Breast epithelium (tissue), 4 donors: ENCODE measurements around the gene MAP3K5. TPM values are rescaled to one million over a fixed set of nuclear protein-coding genes. Genes with fewer than 3 reads are reported as not detected.

Experiments
- DNase-seq, 2 donors: peaks; one replicate each; pipeline ENCODE4 v3.0.0-alpha.2; 2019; ENCODE audit warnings: low spot score in 2 of 2
- H3K27ac ChIP-seq, 2 donors: fragments of 200-600 bp; sonication (generic) in 1 of 2; one replicate each; pipeline ENCODE4 v1.5.1; 2016 to 2019; ENCODE audit warnings: mild to moderate bottlenecking in 1 of 2
- H3K27me3 ChIP-seq, 2 donors: fragments of 200-600 bp; sonication (generic) in 1 of 2; one replicate each; pipeline versions ENCODE4 v1.5.1 to v1.6.0; 2017 to 2019; ENCODE audit warnings: control low read depth in 1 of 2, mild to moderate bottlenecking in 1 of 2
- H3K36me3 ChIP-seq: fragments of 200-600 bp; one replicate; pipeline ENCODE4 v1.5.1; 2019
- H3K4me1 ChIP-seq, 2 donors: fragments of 200-600 bp; sonication (generic); one replicate each; pipeline ENCODE4 v1.5.1; 2016 to 2019; ENCODE audit warnings: control low read depth in 1 of 2
- H3K4me3 ChIP-seq, 3 donors: fragments of 200-600 bp; sonication (generic); 1 replicate in 2 of 3; 2 replicates in 1 of 3; pipeline ENCODE4 v1.5.1; 2016 to 2019; ENCODE audit warnings: mild to moderate bottlenecking in 3 of 3, moderate library complexity in 2 of 3
- H3K9me3 ChIP-seq, 2 donors: fragments of 200-600 bp; sonication (generic) in 1 of 2; one replicate each; pipeline ENCODE4 v1.5.1; 2016 to 2019; ENCODE audit warnings: control low read depth in 1 of 2
- POLR2A ChIP-seq: fragments of 450-650 bp; IDR thresholded peaks from one replicate; pipeline ENCODE4 v1.6.1; 2016; ENCODE audit warnings: antibody characterized with exemption, mild to moderate bottlenecking, moderate library complexity
- POLR2AphosphoS5 ChIP-seq, 3 donors: sonication (generic); formaldehyde crosslinking; IDR thresholded peaks; one replicate each; pipeline ENCODE4 v1.6.1; 2017; ENCODE audit warnings: antibody characterized with exemption in 3 of 3
- intact Hi-C: fragments of 100-400 bp; cut with DNase I; formaldehyde crosslinking; loops from one replicate; pipeline ENCODE4 v1.15.1; 2023; ENCODE audit warnings: low total_unique reads
- total RNA-seq, 3 donors: library from RNA; depleted of rRNA; stranded (reverse); fragments of >200 nt; gene quantifications; one replicate each; pipeline ENCODE4 v1.1.0, GENCODE V29; 2016
- TF ChIP-seq, protein P1 (sequence below), 3 donors: fragments of 450-650 bp; IDR thresholded peaks; one replicate each; pipeline ENCODE4 v1.5.1; 2016 to 2017; ENCODE audit warnings: antibody characterized with exemption in 3 of 3, mild to moderate bottlenecking in 3 of 3, moderate library complexity in 3 of 3

MAP3K5 gene
- total RNA-seq, 3 donors from 2014 or later: 18.6 to 40.0 (median 33.2) TPM

DNA sequence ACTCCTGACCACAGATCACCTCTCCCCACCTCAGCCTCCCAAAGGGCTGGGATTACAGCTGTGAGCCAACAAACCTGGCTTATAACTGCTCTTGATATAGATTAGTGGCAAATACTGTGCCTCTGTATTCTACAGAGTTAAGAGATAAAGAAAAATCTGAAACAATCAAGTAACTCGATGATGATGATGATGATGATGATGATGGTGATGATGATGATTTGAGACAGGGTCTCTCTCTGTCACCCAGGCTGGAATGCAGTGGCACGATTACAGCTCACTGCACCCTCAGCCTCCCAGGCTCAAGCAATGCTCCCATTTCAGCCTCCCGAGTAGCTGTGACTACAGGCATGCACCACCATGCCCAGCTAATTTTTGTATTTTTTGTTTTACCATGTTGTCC lies 175.8 kb downstream of the MAP3K5 start:
- no peak for TF ChIP-seq POLR2A
- TF ChIP-seq, protein P1, sequence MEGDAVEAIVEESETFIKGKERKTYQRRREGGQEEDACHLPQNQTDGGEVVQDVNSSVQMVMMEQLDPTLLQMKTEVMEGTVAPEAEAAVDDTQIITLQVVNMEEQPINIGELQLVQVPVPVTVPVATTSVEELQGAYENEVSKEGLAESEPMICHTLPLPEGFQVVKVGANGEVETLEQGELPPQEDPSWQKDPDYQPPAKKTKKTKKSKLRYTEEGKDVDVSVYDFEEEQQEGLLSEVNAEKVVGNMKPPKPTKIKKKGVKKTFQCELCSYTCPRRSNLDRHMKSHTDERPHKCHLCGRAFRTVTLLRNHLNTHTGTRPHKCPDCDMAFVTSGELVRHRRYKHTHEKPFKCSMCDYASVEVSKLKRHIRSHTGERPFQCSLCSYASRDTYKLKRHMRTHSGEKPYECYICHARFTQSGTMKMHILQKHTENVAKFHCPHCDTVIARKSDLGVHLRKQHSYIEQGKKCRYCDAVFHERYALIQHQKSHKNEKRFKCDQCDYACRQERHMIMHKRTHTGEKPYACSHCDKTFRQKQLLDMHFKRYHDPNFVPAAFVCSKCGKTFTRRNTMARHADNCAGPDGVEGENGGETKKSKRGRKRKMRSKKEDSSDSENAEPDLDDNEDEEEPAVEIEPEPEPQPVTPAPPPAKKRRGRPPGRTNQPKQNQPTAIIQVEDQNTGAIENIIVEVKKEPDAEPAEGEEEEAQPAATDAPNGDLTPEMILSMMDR (IDR thresholded peaks at IDR 0.05): no peak
- TF ChIP-seq POLR2AphosphoS5 (IDR thresholded peaks at IDR 0.05): no peak
- no peak for DNase-seq
- no peaks in the 10 kb centered on the region for H3K4me1 ChIP-seq
- no peaks in the 10 kb centered on the region for H3K27me3 ChIP-seq
- H3K4me3 ChIP-seq: no peak overlapping the region
- no peak overlapping the region for H3K27ac ChIP-seq
- H3K36me3 ChIP-seq: no peaks in the 10 kb centered on the region
- intact Hi-C loops: no loop called here
- no peaks in the 10 kb centered on the region for H3K9me3 ChIP-seq

DNA sequence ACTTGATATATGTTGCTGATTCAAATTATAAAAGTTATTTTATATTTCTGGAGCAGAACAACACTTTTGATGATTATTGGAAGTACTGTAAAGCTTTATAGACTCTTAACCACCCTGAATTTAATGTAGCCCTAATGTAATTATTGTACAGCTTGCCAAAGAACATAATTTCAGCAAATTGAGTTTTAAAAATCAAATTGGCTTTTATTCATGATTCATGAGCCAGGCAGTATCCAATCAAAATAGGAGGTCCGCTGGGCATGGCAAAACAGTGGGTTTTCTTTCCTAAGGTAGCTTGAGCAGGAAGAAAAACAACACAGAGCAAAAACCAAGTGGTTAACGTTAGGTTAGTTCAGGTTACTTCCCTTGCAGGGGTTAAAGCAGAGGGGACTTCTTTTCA lies 177.3 kb downstream of the MAP3K5 start:
- H3K4me1 ChIP-seq: no peaks in the 10 kb centered on the region
- TF ChIP-seq, protein P1 (IDR thresholded peaks at IDR 0.05): no peak
- TF ChIP-seq POLR2A: no peak
- no peak for TF ChIP-seq POLR2AphosphoS5 (IDR thresholded peaks at IDR 0.05)
- no peaks in the 10 kb centered on the region for H3K36me3 ChIP-seq
- no peaks in the 10 kb centered on the region for H3K27me3 ChIP-seq
- H3K27ac ChIP-seq: no peak overlapping the region
- no peak for DNase-seq
- intact Hi-C loops: no loop called here
- H3K4me3 ChIP-seq: no peak overlapping the region
- H3K9me3 ChIP-seq: no peaks in the 10 kb centered on the region

DNA sequence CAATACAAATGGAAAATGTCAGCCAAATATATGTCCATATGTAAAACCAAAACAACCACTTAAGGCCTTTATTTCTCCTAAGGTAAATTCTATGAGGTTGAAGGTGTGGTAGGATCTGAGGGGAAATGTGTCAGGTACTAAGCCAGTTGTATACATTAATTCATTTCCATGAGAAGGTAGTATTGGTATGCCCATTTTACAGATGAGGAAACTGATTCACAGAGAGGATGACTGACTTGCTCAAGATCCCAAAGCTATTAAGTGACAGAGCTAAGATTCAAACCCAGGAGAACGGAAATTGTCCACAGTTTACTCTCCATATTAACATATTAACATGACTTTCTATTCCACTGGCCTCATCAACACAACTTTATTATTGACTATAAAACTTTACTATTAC lies 177.9 kb downstream of the MAP3K5 start:
- Histone ChIP-seq H3K4me1 (no peaks in the 10 kb centered on the region), H3K9me3 (no peaks in the 10 kb centered on the region), H3K4me3 (no peak overlapping the region), H3K27me3 (no peaks in the 10 kb centered on the region), H3K36me3 (no peaks in the 10 kb centered on the region), H3K27ac (no peak overlapping the region)
- TF ChIP-seq, protein P1 (IDR thresholded peaks at IDR 0.05): no peak
- no peak for TF ChIP-seq POLR2A
- TF ChIP-seq POLR2AphosphoS5 (IDR thresholded peaks at IDR 0.05): no peak
- no peak for DNase-seq
- intact Hi-C loops: no loop called here

DNA sequence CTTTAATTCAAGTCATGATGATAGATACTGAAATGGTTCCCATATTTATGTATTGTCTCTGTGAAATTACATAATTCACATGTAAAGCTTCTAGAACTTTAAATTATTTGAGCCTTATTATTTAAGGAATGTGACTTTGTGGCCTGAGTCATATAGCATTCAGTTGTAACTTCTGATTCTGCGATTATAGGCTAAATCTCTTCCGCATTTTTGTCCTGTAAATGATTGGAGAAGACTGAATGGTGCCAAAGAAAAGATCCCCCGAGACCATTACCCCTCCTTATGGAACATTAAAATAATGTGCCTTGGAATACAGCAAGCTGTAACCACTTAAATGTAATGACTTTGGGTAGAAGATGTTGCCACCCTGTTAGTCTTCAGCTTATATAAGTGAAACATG lies 178.8 kb downstream of the MAP3K5 start:
- no peaks in the 10 kb centered on the region for H3K4me1 ChIP-seq
- intact Hi-C loops: no loop called here
- no peaks in the 10 kb centered on the region for H3K9me3 ChIP-seq
- DNase-seq: no peak
- H3K4me3 ChIP-seq: no peak overlapping the region
- no peaks in the 10 kb centered on the region for H3K36me3 ChIP-seq
- TF ChIP-seq, protein P1 (IDR thresholded peaks at IDR 0.05): no peak
- TF ChIP-seq POLR2A: no peak
- TF ChIP-seq POLR2AphosphoS5 (IDR thresholded peaks at IDR 0.05): no peak
- H3K27me3 ChIP-seq: no peaks in the 10 kb centered on the region
- no peak overlapping the region for H3K27ac ChIP-seq

DNA sequence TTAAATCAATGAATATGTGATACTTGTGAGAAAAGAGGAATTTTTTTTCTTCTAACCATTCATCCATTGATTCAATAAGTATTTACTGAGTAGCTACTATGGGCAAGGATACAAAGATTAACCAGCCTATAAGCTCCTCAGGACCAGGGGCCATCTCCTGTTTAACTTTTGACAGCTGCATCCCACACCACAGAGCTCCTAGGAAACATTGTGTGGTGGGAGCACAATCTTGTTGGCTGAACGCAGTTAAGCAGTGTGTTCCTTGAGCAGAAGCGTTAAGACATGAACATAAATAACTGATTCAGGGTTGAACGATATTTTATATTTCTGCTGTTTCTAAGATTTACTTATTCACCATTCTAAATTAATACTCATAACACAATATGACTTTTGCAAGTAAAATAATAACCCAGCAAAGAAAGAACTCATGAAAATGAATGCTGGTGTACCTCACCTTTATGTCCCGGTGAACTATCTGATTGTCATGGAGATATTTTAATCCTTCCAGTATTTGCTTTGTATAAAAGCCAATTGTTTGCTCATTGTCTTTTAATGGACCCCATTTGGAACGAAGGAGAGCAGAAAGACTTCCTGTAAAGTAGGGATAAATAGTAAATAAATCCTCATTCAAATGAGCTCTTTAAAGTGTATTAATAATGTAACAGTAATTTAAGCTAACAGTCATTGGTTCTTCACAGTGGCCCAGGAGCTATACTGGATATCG lies 179.4 kb downstream of the MAP3K5 start:
- H3K27me3 ChIP-seq: no peaks in the 10 kb centered on the region
- intact Hi-C loops: no loop called here
- no peak overlapping the region for H3K27ac ChIP-seq
- no peak for DNase-seq
- TF ChIP-seq POLR2A: no peak
- TF ChIP-seq, protein P1 (IDR thresholded peaks at IDR 0.05): no peak
- no peak for TF ChIP-seq POLR2AphosphoS5 (IDR thresholded peaks at IDR 0.05)
- H3K9me3 ChIP-seq: no peaks in the 10 kb centered on the region
- no peaks in the 10 kb centered on the region for H3K4me1 ChIP-seq
- H3K4me3 ChIP-seq: no peak overlapping the region
- H3K36me3 ChIP-seq: no peaks in the 10 kb centered on the region
